Heart left ventricle (tissue), 16 donors: ENCODE data around the gene HBQ1. TPM values are rescaled to one million over a fixed set of nuclear protein-coding genes. Genes with fewer than 3 reads are reported as not detected.
A peak's percentile ranks its signal among the peaks of the same experiment; 100 is the strongest.
"Not testable (repeated sequence)": the region's sequence is repeated elsewhere in the genome, so short reads cannot be mapped to it uniquely, and the experiment has no call there.

Source experiments
- ATAC-seq, 4 donors: fragments of 200-7000 bp; cut with Tn5 transposase; one replicate each; pipeline ENCODE4 v1.9.1; 2020 to 2022; ENCODE audit warnings: moderate library complexity in 4 of 4, mild to moderate bottlenecking in 3 of 4, moderate number of reproducible peaks in 1 of 4
- DNase-seq, 5 donors: peaks; one replicate each; pipeline ENCODE4 v3.0.0-alpha.2; 2020
- H3K27ac ChIP-seq, 12 donors: fragments of 200-600 bp; sonication (generic) in 4 of 12; one replicate each; pipeline versions ENCODE4 v1.5.0 to v1.8.0; 2016 to 2022; ENCODE audit warnings: mild to moderate bottlenecking in 2 of 12
- H3K27me3 ChIP-seq, 9 donors: fragments of 200-600 bp; sonication (generic) in 2 of 9; one replicate each; pipeline versions ENCODE4 v1.5.1 to v1.8.0; 2016 to 2022; ENCODE audit warnings: mild to moderate bottlenecking in 3 of 9
- H3K36me3 ChIP-seq, 9 donors: fragments of 200-600 bp; sonication (generic) in 2 of 9; one replicate each; pipeline versions ENCODE4 v1.5.0 to v1.8.0; 2018 to 2022; ENCODE audit warnings: mild to moderate bottlenecking in 2 of 9
- H3K4me1 ChIP-seq, 12 donors: fragments of 200-600 bp; sonication (generic) in 4 of 12; one replicate each; pipeline versions ENCODE4 v1.5.0 to v1.8.0; 2016 to 2022; ENCODE audit warnings: mild to moderate bottlenecking in 3 of 12
- H3K4me3 ChIP-seq, 12 donors: fragments of 200-600 bp; sonication (generic) in 4 of 12; one replicate each; pipeline versions ENCODE4 v1.5.0 to v1.8.0; 2017 to 2022; ENCODE audit warnings: mild to moderate bottlenecking in 9 of 12, moderate library complexity in 4 of 12
- H3K9me3 ChIP-seq, 12 donors: fragments of 200-600 bp; sonication (generic) in 4 of 12; one replicate each; pipeline versions ENCODE4 v1.5.0 to v1.8.0; 2016 to 2022; ENCODE audit warnings: mild to moderate bottlenecking in 1 of 12
- CTCF ChIP-seq, 12 donors: fragments of 200-600 bp; sonication (generic) in 4 of 12; IDR thresholded peaks; one replicate each; pipeline versions ENCODE4 v1.5.0 to v1.8.0; 2018 to 2022; ENCODE audit warnings: antibody characterized with exemption in 12 of 12, mild to moderate bottlenecking in 5 of 12
- POLR2A ChIP-seq, 2 donors: fragments of 450-650 bp; IDR thresholded peaks; one replicate each; pipeline ENCODE4 v1.6.1; 2017; ENCODE audit warnings: antibody characterized with exemption in 2 of 2, mild to moderate bottlenecking in 2 of 2, moderate library complexity in 2 of 2
- WGBS, 4 donors: extraction: QIAGEN DNeasy Blood & Tissue Kit in 2 of 4; methylation state at CpG; one replicate each; pipeline versions ENCODE4 v1.1.5 to v1.1.7; 2013 to 2018; 5-methylcytosine and 5-hydroxymethylcytosine counted together
- intact Hi-C, 10 donors: fragments of 100-400 bp; cut with DNase I; formaldehyde crosslinking; loops; one replicate each; pipeline versions ENCODE4 v1.11.1 to v1.14.2; 2022
- polyA plus RNA-seq, 2 donors: library from polyadenylated mRNA; stranded (reverse); fragments of 200-250 nt; gene quantifications; one replicate each; pipeline ENCODE4 v1.2.3, GENCODE V29; 2013
- total RNA-seq, 9 donors: library from RNA; depleted of rRNA in 2 of 9; stranded (reverse); fragments of >200 nt in 2 of 9; fragmentation: NEBNext Ultra II Directional in 3 of 9; extraction: Animal tissue kit (Norgen Biotek cat#: 25700) in 3 of 9; gene quantifications; one replicate each; pipeline versions ENCODE4 v1.1.0 to v1.2.4, GENCODE V29; 2016 to 2023
- donor health status: ischemic (EF 13 %, LVEDD 7.1; RV severe dilation, severe dysfunction).
- donor health status: healthy with polysubstance abuse.
- donor health status: DM: no; HTN: yes; CAD: no.
- donor health status: DM: no; HTN: no; CAD: no.
- donor health status: ischemic (EF 25% LVEDD 6.9; RV normal size, moderate dysfunction).
- donor health status: ischemic (EF 25% LVEDD 5.7; RV mildly dilated, moderate dysfunction).
- donor health status: healthy.
- donor health status: DM: yes; HTN: yes; CAD: no.
- donor health status: ischemic (EF 35%, LVEDD 5.7; RV mildly dilated, moderate dysfunction).
- donor health status: nonischemic (EF 11% LVEDD 7.7; RV severe dilation, severe dysfunction).
- donor health status: DM: yes; HTN: yes; CAD: no.
- donor health status: PGD.
- donor health status: ischemic (EF 29% LVEDD 5.4; RV normal size, mild dysfunction).
- donor health status: nonischemic (EF 23%, LVEDD 6.1; RV moderate dilation, normal function).

Gene HBQ1
- total and polyA plus RNA-seq, 11 donors = not detected

GRCh38 chr16:168424-168823 lies 11.8 kb upstream of the HBQ1 start:
- Histone ChIP-seq H3K4me3 (no peak overlapping the region), H3K36me3 (no peaks in the 10 kb centered on the region), H3K27ac (no peak overlapping the region), H3K27me3 (peaks cover 39 to 71% (median 64%) of the 10 kb centered on the region in 9 donors), H3K4me1 (peaks cover 0 to 22% (median 14%) of the 10 kb centered on the region in 12 donors), H3K9me3 (no peaks in the 10 kb centered on the region)
- intact Hi-C loops = no loop called here
- DNase-seq (peak in 1 of 5 donors; percentile 42), ATAC-seq (no peak)
- 45 to 58% (median 52%) methylated on average over 5 to 6 of the region's 6 CpGs for WGBS, 4 donors
- no peak for TF ChIP-seq CTCF (IDR thresholded peaks at IDR 0.05)
- TF ChIP-seq POLR2A (IDR thresholded peaks at IDR 0.05) = no peak

GRCh38 chr16:169014-169413 lies 11.2 kb upstream of the HBQ1 start:
- no peak for TF ChIP-seq POLR2A (IDR thresholded peaks at IDR 0.05)
- TF ChIP-seq CTCF (IDR thresholded peaks at IDR 0.05) = no peak
- intact Hi-C loops = no loop called here
- Histone ChIP-seq H3K27ac (no peak overlapping the region), H3K27me3 (peaks cover 39 to 73% (median 64%) of the 10 kb centered on the region in 9 donors), H3K4me1 (peaks cover 0 to 22% (median 14%) of the 10 kb centered on the region in 12 donors), H3K36me3 (no peaks in the 10 kb centered on the region), H3K4me3 (no peak overlapping the region), H3K9me3 (no peaks in the 10 kb centered on the region)
- 24 to 32% (median 27%) methylated on average over 3 of the region's 3 CpGs for WGBS, 4 donors
- ATAC-seq = no peak
- DNase-seq = peak in 1 of 5 donors; percentile 33

- peaks cover 39 to 79% (median 69%) of the 10 kb centered on the region in 9 donors for H3K27me3 ChIP-seq
- H3K9me3 ChIP-seq, intact Hi-C loops, H3K36me3 ChIP-seq, H3K27ac ChIP-seq, H3K4me3 ChIP-seq: not testable (repeated sequence)
- WGBS, 4 donors = 0 to 5% (median 1%) methylated on average over 3 to 5 of the region's 5 CpGs
- ATAC-seq = peak in 3 of 4 donors; percentile 28 to 65 (median 53)
- peaks cover 0 to 20% (median 14%) of the 10 kb centered on the region in 12 donors for H3K4me1 ChIP-seq
- peak in 3 of 5 donors; percentile 35 to 43 (median 41) for DNase-seq
These were observed 10.2 kb upstream of the HBQ1 start for GRCh38 chr16:170088-170507.

DNA sequence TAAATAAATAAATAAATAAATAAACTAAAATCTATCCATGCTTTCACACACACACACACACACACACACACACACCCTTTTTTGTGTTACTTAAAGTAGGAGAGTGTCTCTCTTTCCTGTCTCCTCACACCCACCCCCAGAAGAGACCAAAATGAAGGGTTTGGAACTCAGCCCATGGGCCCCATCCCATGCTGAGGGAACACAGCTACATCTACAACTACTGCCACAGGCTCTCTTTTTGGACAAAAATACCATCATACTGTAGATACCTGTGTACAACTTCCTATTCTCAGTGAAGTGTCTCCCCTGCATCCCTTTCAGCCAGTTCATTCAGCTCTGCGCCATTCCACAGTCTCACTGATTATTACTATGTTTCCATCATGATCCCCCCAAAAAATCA lies 9.5 kb upstream of the HBQ1 start:
- WGBS, 4 donors = 0 to 94% (median 47%) methylated on average over 1 of the region's 1 CpG
- Histone ChIP-seq H3K9me3 (no peaks in the 10 kb centered on the region), H3K4me3 (no peak overlapping the region), H3K27me3 (peaks cover 36 to 77% (median 69%) of the 10 kb centered on the region in 9 donors), H3K4me1 (peaks cover 0 to 13% (median 8%) of the 10 kb centered on the region in 12 donors), H3K27ac (no peak overlapping the region), H3K36me3 (no peaks in the 10 kb centered on the region)
- intact Hi-C loops = no loop called here
- no peak for TF ChIP-seq CTCF (IDR thresholded peaks at IDR 0.05)
- TF ChIP-seq POLR2A (IDR thresholded peaks at IDR 0.05) = no peak
- DNase-seq = no peak
- no peak for ATAC-seq

- ATAC-seq = not testable (repeated sequence)
These were observed 7.8 kb upstream of the HBQ1 start, which contains the start of gene HBA2 for GRCh38 chr16:172374-172941. TSS of gene HBA2 (plus strand) at chr16:172876. CDS start at chr16:172913, 37 bp downstream.

DNA sequence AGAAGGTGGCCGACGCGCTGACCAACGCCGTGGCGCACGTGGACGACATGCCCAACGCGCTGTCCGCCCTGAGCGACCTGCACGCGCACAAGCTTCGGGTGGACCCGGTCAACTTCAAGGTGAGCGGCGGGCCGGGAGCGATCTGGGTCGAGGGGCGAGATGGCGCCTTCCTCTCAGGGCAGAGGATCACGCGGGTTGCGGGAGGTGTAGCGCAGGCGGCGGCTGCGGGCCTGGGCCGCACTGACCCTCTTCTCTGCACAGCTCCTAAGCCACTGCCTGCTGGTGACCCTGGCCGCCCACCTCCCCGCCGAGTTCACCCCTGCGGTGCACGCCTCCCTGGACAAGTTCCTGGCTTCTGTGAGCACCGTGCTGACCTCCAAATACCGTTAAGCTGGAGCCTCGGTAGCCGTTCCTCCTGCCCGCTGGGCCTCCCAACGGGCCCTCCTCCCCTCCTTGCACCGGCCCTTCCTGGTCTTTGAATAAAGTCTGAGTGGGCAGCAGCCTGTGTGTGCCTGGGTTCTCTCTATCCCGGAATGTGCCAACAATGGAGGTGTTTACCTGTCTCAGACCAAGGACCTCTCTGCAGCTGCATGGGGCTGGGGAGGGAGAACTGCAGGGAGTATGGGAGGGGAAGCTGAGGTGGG lies 6.9 kb upstream of the HBQ1 start:
- H3K36me3 ChIP-seq, ATAC-seq, H3K9me3 ChIP-seq, H3K4me3 ChIP-seq, H3K4me1 ChIP-seq, intact Hi-C loops, H3K27ac ChIP-seq: not testable (repeated sequence)
- peaks cover 28 to 66% (median 58%) of the 10 kb centered on the region in 9 donors for H3K27me3 ChIP-seq
- WGBS, 4 donors = 5 to 7% (median 7%) methylated on average over 7 to 30 of the region's 44 CpGs; no CpG with 5 or more reads in 1 of the 4 donors
- DNase-seq = peak in 1 of 5 donors; percentile 33

More at GRCh38 chr16:172374-172941, 7.8 kb upstream of the HBQ1 start, which contains the start of gene HBA2:
- H3K36me3 ChIP-seq, DNase-seq, H3K4me1 ChIP-seq, H3K4me3 ChIP-seq, H3K27ac ChIP-seq, intact Hi-C loops, H3K9me3 ChIP-seq: not testable (repeated sequence)
- H3K27me3 ChIP-seq = peaks cover 26 to 66% (median 58%) of the 10 kb centered on the region in 9 donors
- WGBS, 4 donors = no CpG with 5 or more reads among the region's 74 CpGs

DNA sequence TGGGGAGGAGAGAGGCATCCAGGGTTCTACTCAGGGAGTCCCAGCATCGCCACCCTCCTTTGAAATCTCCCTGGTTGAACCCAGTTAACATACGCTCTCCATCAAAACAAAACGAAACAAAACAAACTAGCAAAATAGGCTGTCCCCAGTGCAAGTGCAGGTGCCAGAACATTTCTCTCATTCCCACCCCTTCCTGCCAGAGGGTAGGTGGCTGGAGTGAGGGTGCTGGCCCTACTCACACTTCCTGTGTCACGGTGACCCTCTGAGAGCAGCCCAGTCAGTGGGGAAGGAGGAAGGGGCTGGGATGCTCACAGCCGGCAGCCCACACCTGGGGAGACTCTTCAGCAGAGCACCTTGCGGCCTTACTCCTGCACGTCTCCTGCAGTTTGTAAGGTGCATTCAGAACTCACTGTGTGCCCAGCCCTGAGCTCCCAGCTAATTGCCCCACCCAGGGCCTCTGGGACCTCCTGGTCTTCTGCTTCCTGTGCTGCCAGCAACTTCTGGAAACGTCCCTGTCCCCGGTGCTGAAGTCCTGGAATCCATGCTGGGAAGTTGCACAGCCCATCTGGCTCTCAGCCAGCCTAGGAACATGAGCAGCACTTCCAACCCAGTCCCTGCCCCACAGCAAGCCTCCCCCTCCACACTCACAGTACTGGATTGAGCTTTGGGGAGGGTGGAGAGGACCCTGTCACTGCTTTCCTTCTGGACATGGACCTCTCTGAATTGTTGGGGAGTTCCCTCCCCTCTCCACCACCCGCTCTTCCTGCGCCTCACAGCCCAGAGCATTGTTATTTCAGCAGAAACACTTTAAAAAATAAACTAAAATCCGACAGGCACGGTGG lies 6.1 kb upstream of the HBQ1 start:
- H3K9me3 ChIP-seq, H3K36me3 ChIP-seq, H3K4me1 ChIP-seq, H3K4me3 ChIP-seq, H3K27ac ChIP-seq, intact Hi-C loops: not testable (repeated sequence)
- peak in 2 of 5 donors; percentile 3 to 25 for DNase-seq
- peak in 2 of 4 donors; percentile 38 to 42 for ATAC-seq
- WGBS, 4 donors = 14 to 25% (median 17%) methylated on average over 4 to 9 of the region's 13 CpGs
- peaks cover 30 to 66% (median 58%) of the 10 kb centered on the region in 9 donors for H3K27me3 ChIP-seq
